ENCODE results near the gene TENM4. TPM values are rescaled to one million over a fixed set of nuclear protein-coding genes. Genes with fewer than 3 reads are reported as not detected.

The TENM4 gene
- total and polyA plus RNA-seq, 2 of the 13 experiments (the other 11 are each of a cell fraction or from before 2014, with no cell fraction given): not detected

DNA sequence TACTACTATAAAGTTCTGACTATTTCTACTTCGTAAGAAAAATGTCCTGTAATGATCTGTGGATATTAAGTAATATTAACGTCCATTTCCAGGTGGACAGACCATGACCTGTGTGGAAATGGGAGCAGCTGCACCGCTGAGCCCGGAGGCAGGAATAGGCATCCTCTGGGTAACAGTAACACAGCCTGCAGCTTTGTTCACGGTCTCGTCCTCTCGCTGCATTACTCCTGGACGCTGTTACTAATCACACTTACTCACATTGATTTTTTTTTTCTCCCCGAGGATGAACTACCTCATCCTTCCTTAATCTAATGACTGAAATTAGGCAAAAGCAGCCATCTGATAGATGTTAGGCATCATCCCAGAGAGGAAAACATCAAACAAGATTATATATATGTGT is 520.5 kb downstream of the TENM4 start (continued):
- TF ChIP-seq SRSF1 (optimal IDR thresholded peaks at IDR 0.05; ENCODE audit: low read depth, low read length): no peak
- TF ChIP-seq, protein P1, sequence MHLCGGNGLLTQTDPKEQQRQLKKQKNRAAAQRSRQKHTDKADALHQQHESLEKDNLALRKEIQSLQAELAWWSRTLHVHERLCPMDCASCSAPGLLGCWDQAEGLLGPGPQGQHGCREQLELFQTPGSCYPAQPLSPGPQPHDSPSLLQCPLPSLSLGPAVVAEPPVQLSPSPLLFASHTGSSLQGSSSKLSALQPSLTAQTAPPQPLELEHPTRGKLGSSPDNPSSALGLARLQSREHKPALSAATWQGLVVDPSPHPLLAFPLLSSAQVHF (CRISPR knock-in tag; IDR thresholded peaks at IDR 0.05): no peak
- no peak for TF ChIP-seq ZNF605 (CRISPR knock-in tag; IDR thresholded peaks at IDR 0.05)
- TF ChIP-seq CC2D1A (CRISPR knock-in tag; IDR thresholded peaks at IDR 0.05): no peak
- TF ChIP-seq ZFAT (CRISPR knock-in tag; conservative IDR thresholded peaks at IDR 0.05): no peak
- no peak for TF ChIP-seq NR2F6 (IDR thresholded peaks at IDR 0.05)
- TF ChIP-seq NR2F6 (CRISPR knock-in tag; IDR thresholded peaks at IDR 0.05): no peak
- TF ChIP-seq CBX1 (IDR thresholded peaks at IDR 0.05; ENCODE audit: low read depth): no peak

DNA sequence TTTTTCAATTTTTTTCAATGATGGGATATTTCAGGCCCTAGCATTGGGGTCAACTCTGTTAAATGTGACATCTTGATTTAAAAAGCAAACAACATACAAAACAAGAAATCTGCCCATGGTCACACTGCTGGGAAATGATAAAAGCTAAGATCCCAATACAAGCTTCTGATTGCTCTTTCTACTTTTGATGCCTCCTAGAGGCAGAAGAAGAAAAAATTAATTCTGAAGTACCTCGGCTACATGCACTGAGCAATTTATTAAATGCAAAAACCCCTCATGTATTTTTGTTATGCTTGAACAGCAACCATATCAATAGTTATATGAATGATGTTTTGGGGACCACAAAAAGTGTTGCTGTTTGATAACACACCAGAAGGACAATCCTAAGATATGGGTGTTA is 524.1 kb downstream of the TENM4 start:
- DNase-seq (ENCODE audit: low spot score) (no peak), FAIRE-seq (no peak), ATAC-seq (no peak)
- Histone ChIP-seq H3K36me3 (replicated peaks in 1 of 2; ENCODE audit: control insufficient read depth in 1 of 2, insufficient read depth in 2 of 2, low read length in 2 of 2) (no peaks in the 10 kb centered on the region), H3K4me3 (replicated peaks in 1 of 3; ENCODE audit: insufficient read depth in 1 of 3, low read depth in 2 of 3, low read length in 3 of 3) (no peak overlapping the region), H3K79me2 (ENCODE audit: insufficient read depth, low read length) (no peaks in the 10 kb centered on the region), H2AFZ (ENCODE audit: low read length) (no peak overlapping the region), H3K27ac (ENCODE audit: extremely low read length, insufficient read depth, low read length) (no peak overlapping the region), H3K4me1 (ENCODE audit: insufficient read depth, low read length) (no peaks in the 10 kb centered on the region), H3K4me2 (ENCODE audit: low read depth, low read length) (no peak overlapping the region), H3K9ac (ENCODE audit: insufficient read depth, low read depth, low read length) (no peak overlapping the region), H4K20me1 (ENCODE audit: insufficient read depth, low read length) (no peaks in the 10 kb centered on the region), H3K27me3 (ENCODE audit: control insufficient read depth in 1 of 2, insufficient read depth in 2 of 2, low read length in 2 of 2) (peaks cover 0 to 21% of the 10 kb centered on the region in 2 experiments; a peak in 3 of 5 replicates), H3K9me3 (ENCODE audit: low read length) (no peaks in the 10 kb centered on the region)
- BruUV-seq (replicated peaks): no TSS peak
- POLR2A ChIA-PET: no interaction called here
- in situ Hi-C loops (cut with HindIII; ENCODE audit: extremely low pct_ligation_motif_present, low pct_unique_long_range_greater_than_20kb): no loop called here
- CTCF ChIA-PET (ENCODE audit: low intra/inter-chr PET ratio, low total read pairs): no interaction called here
- 5% methylated on average over 1 of the region's 1 CpG for WGBS (ENCODE audit: low lambda C conversion rate)
- intact Hi-C loops (cut with micrococcal nuclease; ENCODE audit: unreplicated experiment): no loop called here
- TF ChIP-seq, protein P2, sequence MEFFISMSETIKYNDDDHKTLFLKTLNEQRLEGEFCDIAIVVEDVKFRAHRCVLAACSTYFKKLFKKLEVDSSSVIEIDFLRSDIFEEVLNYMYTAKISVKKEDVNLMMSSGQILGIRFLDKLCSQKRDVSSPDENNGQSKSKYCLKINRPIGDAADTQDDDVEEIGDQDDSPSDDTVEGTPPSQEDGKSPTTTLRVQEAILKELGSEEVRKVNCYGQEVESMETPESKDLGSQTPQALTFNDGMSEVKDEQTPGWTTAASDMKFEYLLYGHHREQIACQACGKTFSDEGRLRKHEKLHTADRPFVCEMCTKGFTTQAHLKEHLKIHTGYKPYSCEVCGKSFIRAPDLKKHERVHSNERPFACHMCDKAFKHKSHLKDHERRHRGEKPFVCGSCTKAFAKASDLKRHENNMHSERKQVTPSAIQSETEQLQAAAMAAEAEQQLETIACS (CRISPR knock-in tag; IDR thresholded peaks at IDR 0.05): no peak
- TF ChIP-seq ZNF644 (CRISPR knock-in tag; IDR thresholded peaks at IDR 0.05; ENCODE audit: low read depth) (no peak), BRCA1 (CRISPR knock-in tag; IDR thresholded peaks at IDR 0.05) (no peak), ZIK1 (CRISPR knock-in tag; IDR thresholded peaks at IDR 0.05; ENCODE audit: borderline replicate concordance, low read depth) (no peak), ZBTB21 (CRISPR knock-in tag; IDR thresholded peaks at IDR 0.05) (no peak), ZNF225 (CRISPR knock-in tag; IDR thresholded peaks at IDR 0.05) (no peak), ZNF605 (CRISPR knock-in tag; IDR thresholded peaks at IDR 0.05) (no peak)
- TF ChIP-seq, protein P3, sequence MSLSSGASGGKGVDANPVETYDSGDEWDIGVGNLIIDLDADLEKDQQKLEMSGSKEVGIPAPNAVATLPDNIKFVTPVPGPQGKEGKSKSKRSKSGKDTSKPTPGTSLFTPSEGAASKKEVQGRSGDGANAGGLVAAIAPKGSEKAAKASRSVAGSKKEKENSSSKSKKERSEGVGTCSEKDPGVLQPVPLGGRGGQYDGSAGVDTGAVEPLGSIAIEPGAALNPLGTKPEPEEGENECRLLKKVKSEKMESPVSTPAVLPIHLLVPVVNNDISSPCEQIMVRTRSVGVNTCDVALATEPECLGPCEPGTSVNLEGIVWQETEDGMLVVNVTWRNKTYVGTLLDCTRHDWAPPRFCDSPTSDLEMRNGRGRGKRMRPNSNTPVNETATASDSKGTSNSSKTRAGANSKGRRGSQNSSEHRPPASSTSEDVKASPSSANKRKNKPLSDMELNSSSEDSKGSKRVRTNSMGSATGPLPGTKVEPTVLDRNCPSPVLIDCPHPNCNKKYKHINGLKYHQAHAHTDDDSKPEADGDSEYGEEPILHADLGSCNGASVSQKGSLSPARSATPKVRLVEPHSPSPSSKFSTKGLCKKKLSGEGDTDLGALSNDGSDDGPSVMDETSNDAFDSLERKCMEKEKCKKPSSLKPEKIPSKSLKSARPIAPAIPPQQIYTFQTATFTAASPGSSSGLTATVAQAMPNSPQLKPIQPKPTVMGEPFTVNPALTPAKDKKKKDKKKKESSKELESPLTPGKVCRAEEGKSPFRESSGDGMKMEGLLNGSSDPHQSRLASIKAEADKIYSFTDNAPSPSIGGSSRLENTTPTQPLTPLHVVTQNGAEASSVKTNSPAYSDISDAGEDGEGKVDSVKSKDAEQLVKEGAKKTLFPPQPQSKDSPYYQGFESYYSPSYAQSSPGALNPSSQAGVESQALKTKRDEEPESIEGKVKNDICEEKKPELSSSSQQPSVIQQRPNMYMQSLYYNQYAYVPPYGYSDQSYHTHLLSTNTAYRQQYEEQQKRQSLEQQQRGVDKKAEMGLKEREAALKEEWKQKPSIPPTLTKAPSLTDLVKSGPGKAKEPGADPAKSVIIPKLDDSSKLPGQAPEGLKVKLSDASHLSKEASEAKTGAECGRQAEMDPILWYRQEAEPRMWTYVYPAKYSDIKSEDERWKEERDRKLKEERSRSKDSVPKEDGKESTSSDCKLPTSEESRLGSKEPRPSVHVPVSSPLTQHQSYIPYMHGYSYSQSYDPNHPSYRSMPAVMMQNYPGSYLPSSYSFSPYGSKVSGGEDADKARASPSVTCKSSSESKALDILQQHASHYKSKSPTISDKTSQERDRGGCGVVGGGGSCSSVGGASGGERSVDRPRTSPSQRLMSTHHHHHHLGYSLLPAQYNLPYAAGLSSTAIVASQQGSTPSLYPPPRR (CRISPR knock-in tag; IDR thresholded peaks at IDR 0.05; ENCODE audit: borderline replicate concordance): no peak
- TF ChIP-seq, protein P4, sequence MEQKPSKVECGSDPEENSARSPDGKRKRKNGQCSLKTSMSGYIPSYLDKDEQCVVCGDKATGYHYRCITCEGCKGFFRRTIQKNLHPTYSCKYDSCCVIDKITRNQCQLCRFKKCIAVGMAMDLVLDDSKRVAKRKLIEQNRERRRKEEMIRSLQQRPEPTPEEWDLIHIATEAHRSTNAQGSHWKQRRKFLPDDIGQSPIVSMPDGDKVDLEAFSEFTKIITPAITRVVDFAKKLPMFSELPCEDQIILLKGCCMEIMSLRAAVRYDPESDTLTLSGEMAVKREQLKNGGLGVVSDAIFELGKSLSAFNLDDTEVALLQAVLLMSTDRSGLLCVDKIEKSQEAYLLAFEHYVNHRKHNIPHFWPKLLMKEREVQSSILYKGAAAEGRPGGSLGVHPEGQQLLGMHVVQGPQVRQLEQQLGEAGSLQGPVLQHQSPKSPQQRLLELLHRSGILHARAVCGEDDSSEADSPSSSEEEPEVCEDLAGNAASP (CRISPR knock-in tag; IDR thresholded peaks at IDR 0.05; ENCODE audit: borderline replicate concordance): no peak

Measured in HepG2 (cell line).